Naive thymus-derived CD4-positive, alpha-beta T cell (primary cell): ENCODE results near the gene NHLH1. TPM values are rescaled to one million over a fixed set of nuclear protein-coding genes. Genes with fewer than 3 reads are reported as not detected.
A peak's percentile ranks its signal among the peaks of the same experiment; 100 is the strongest.

Experiments
- ATAC-seq: fragments of 150-1000 bp; cut with Tn5 transposase; 2 replicates; pipeline ENCODE4 v1.10.0; 2021; ENCODE audit warnings: mild to moderate bottlenecking, moderate library complexity
- CTCF ChIA-PET: fragments of 350-600 bp; sonication (Branson Sonifier 250); formaldehyde crosslinking; loops from one replicate; lab custom pipeline; 2021; ENCODE audit warnings: antibody characterized with exemption; lab: Charles Lee
- POLR2A ChIA-PET: fragments of 350-600 bp; sonication (Branson Sonifier 250); formaldehyde crosslinking; loops from one replicate; lab custom pipeline; 2021; ENCODE audit warnings: antibody characterized with exemption, inconsistent platforms; lab: Charles Lee
- DNase-seq, 9 donors: peaks; one replicate each; pipeline versions ENCODE4 v3.0.0 to v3.0.0-alpha.2; 2020 to 2022; ENCODE audit warnings: mixed read lengths in 1 of 9
- H3K27ac ChIP-seq: one replicate; pipeline ENCODE4 v1.7.0; 2013; ENCODE audit warnings: mild to moderate bottlenecking, low read depth, low read length, moderate library complexity
- H3K27me3 ChIP-seq, 2 donors: one replicate each; pipeline ENCODE4 v1.7.0; 2013; ENCODE audit warnings: low read length in 2 of 2, mild to moderate bottlenecking in 2 of 2, moderate library complexity in 2 of 2; ENCODE audit not compliant: control insufficient read depth in 2 of 2, insufficient read depth in 2 of 2
- H3K36me3 ChIP-seq, 3 experiments: 1 replicate in 2 of 3; 2 replicates in 1 of 3; pipeline ENCODE4 v1.7.0; 2013; ENCODE audit warnings: low read length in 3 of 3, mild to moderate bottlenecking in 3 of 3, moderate library complexity in 1 of 3; ENCODE audit not compliant: insufficient read depth in 3 of 3, control insufficient read depth in 2 of 3
- H3K4me1 ChIP-seq, 2 donors: one replicate each; pipeline ENCODE4 v1.7.0; 2013; ENCODE audit warnings: low read length in 2 of 2, mild to moderate bottlenecking in 2 of 2, moderate library complexity in 1 of 2; ENCODE audit not compliant: control insufficient read depth in 2 of 2, insufficient read depth in 2 of 2
- H3K4me3 ChIP-seq: 2 replicates; pipeline ENCODE4 v1.7.0; 2013; ENCODE audit warnings: mild to moderate bottlenecking, low read length
- H3K9me3 ChIP-seq, 3 experiments: 1 replicate in 2 of 3; 2 replicates in 1 of 3; pipeline ENCODE4 v1.7.0; 2013; ENCODE audit warnings: low read length in 3 of 3; ENCODE audit not compliant: control insufficient read depth in 2 of 3
- H3K27ac Mint-ChIP-seq, 9 donors: one replicate each; pipeline ENCODE4 v1.8.0; 2020 to 2022; ENCODE audit warnings: mixed read lengths in 9 of 9, mild to moderate bottlenecking in 8 of 9, moderate library complexity in 5 of 9, inconsistent platforms in 2 of 9
- H3K27me3 Mint-ChIP-seq, 5 donors: one replicate each; pipeline ENCODE4 v1.8.0; 2021 to 2022; ENCODE audit warnings: mixed read lengths in 5 of 5, mild to moderate bottlenecking in 1 of 5
- H3K36me3 Mint-ChIP-seq, 5 donors: one replicate each; pipeline ENCODE4 v1.8.0; 2020 to 2022; ENCODE audit warnings: mixed read lengths in 5 of 5, mild to moderate bottlenecking in 3 of 5, inconsistent platforms in 1 of 5
- H3K4me1 Mint-ChIP-seq, 7 donors: one replicate each; pipeline ENCODE4 v1.8.0; 2020 to 2022; ENCODE audit warnings: mixed read lengths in 7 of 7, mild to moderate bottlenecking in 3 of 7, inconsistent platforms in 1 of 7
- H3K4me3 Mint-ChIP-seq, 10 donors: one replicate each; pipeline ENCODE4 v1.8.0; 2020 to 2022; ENCODE audit warnings: mild to moderate bottlenecking in 10 of 10, mixed read lengths in 10 of 10, moderate library complexity in 6 of 10, inconsistent platforms in 2 of 10
- H3K9me3 Mint-ChIP-seq, 11 donors: one replicate each; pipeline ENCODE4 v1.8.0; 2020 to 2022; ENCODE audit warnings: mixed read lengths in 11 of 11, mild to moderate bottlenecking in 4 of 11, inconsistent platforms in 1 of 11, moderate library complexity in 1 of 11
- intact Hi-C, 2 donors: fragments of 100-400 bp; cut with micrococcal nuclease; formaldehyde crosslinking; loops; one replicate each; pipeline ENCODE4 v1.15.1; 2023
- polyA plus RNA-seq, 2 donors: library from polyadenylated mRNA; unstranded; fragments of 300-500 nt; fragmentation: Illumina TruSeq; gene quantifications; one replicate each; pipeline ENCODE4 v1.2.3, GENCODE V29; 2021
- total RNA-seq, 6 experiments: library from RNA in 5 of 6; stranded (reverse) in 5 of 6; gene quantifications; 1 replicate in 5 of 6; 2 replicates in 1 of 6; pipeline ENCODE4 v1.2.3 and lab custom pipeline; 2021 to 2026

NHLH1 gene
- total and polyA plus RNA-seq, 7 experiments from 2014 or later: 0.11 to 0.58 (median 0.42) TPM; not detected in 2

- H3K27me3 Mint-ChIP-seq: peaks cover 12 to 49% (median 18%) of the 10 kb centered on the region in 5 donors
- no peaks in the 10 kb centered on the region for H3K36me3 ChIP-seq
- peaks cover 2 to 12% (median 6%) of the 10 kb centered on the region in 7 donors for H3K4me1 Mint-ChIP-seq
- H3K36me3 Mint-ChIP-seq: no peaks in the 10 kb centered on the region
- no peak for ATAC-seq
- intact Hi-C loops: no loop called here
- no peak overlapping the region for H3K4me3 ChIP-seq
- H3K27ac Mint-ChIP-seq: no peak overlapping the region
- no peak for DNase-seq
- ChIA-PET CTCF (no interaction called here), POLR2A (no interaction called here)
- H3K9me3 ChIP-seq: no peaks in the 10 kb centered on the region
- H3K27ac ChIP-seq: no peak overlapping the region
- H3K4me1 ChIP-seq: no peaks in the 10 kb centered on the region
- H3K9me3 Mint-ChIP-seq: no peaks in the 10 kb centered on the region
- no peaks in the 10 kb centered on the region for H3K27me3 ChIP-seq
- peak overlapping the region in 4 of 10 donors; percentile 69 to 80 (median 76) for H3K4me3 Mint-ChIP-seq
Measured at GRCh38 chr1:160402001-160402795, 35.3 kb downstream of the NHLH1 start.

- no peak for DNase-seq
- Histone ChIP-seq H3K36me3 (no peaks in the 10 kb centered on the region), H3K9me3 (no peaks in the 10 kb centered on the region), H3K27ac (no peak overlapping the region), H3K4me3 (no peak overlapping the region), H3K4me1 (no peaks in the 10 kb centered on the region), H3K27me3 (no peaks in the 10 kb centered on the region)
- no peaks in the 10 kb centered on the region for H3K36me3 Mint-ChIP-seq
- ChIA-PET POLR2A (interaction anchor here (0.6 kb wide), 1 partner anchor 159 kb away, joined by 3 read pairs; no protein-coding TSS in a partner anchor), CTCF (no interaction called here)
- H3K27ac Mint-ChIP-seq: no peak overlapping the region
- ATAC-seq: no peak
- H3K4me1 Mint-ChIP-seq: peaks cover 2 to 12% (median 6%) of the 10 kb centered on the region in 7 donors
- no peak overlapping the region for H3K4me3 Mint-ChIP-seq
- intact Hi-C loops: no loop called here
- H3K9me3 Mint-ChIP-seq: no peaks in the 10 kb centered on the region
- H3K27me3 Mint-ChIP-seq: peaks cover 12 to 47% (median 18%) of the 10 kb centered on the region in 5 donors
Measured at GRCh38 chr1:160403244-160403643, 36.4 kb downstream of the NHLH1 start.

GRCh38 chr1:160404094-160404493 is 37.2 kb downstream of the NHLH1 start:
- H3K4me1 ChIP-seq: no peaks in the 10 kb centered on the region
- ChIA-PET CTCF (interaction anchor here (0.6 kb wide), 2 partner anchors 140 to 548 kb away, joined by 3 to 5 read pairs; no protein-coding TSS in a partner anchor), POLR2A (no interaction called here)
- peaks cover 2 to 10% (median 6%) of the 10 kb centered on the region in 7 donors for H3K4me1 Mint-ChIP-seq
- H3K9me3 ChIP-seq: no peaks in the 10 kb centered on the region
- no peak overlapping the region for H3K4me3 Mint-ChIP-seq
- ATAC-seq (no peak), DNase-seq (no peak)
- H3K36me3 ChIP-seq: no peaks in the 10 kb centered on the region
- no peaks in the 10 kb centered on the region for H3K27me3 ChIP-seq
- peaks cover 12 to 42% (median 15%) of the 10 kb centered on the region in 5 donors for H3K27me3 Mint-ChIP-seq
- H3K27ac ChIP-seq: no peak overlapping the region
- no peak overlapping the region for H3K4me3 ChIP-seq
- H3K27ac Mint-ChIP-seq: no peak overlapping the region
- intact Hi-C loops: no loop called here
- H3K36me3 Mint-ChIP-seq: no peaks in the 10 kb centered on the region
- H3K9me3 Mint-ChIP-seq: no peaks in the 10 kb centered on the region

GRCh38 chr1:160405331-160405877 is 38.5 kb downstream of the NHLH1 start:
- no peak overlapping the region for H3K4me3 ChIP-seq
- H3K4me1 Mint-ChIP-seq: peaks cover 2 to 9% (median 6%) of the 10 kb centered on the region in 7 donors
- no peaks in the 10 kb centered on the region for H3K9me3 Mint-ChIP-seq
- no peaks in the 10 kb centered on the region for H3K36me3 Mint-ChIP-seq
- peaks cover 12 to 36% (median 15%) of the 10 kb centered on the region in 5 donors for H3K27me3 Mint-ChIP-seq
- ChIA-PET POLR2A (no interaction called here), CTCF (no interaction called here)
- DNase-seq (no peak), ATAC-seq (no peak)
- no peaks in the 10 kb centered on the region for H3K27me3 ChIP-seq
- no peak overlapping the region for H3K27ac ChIP-seq
- intact Hi-C loops: no loop called here
- H3K4me1 ChIP-seq: no peaks in the 10 kb centered on the region
- H3K36me3 ChIP-seq: no peaks in the 10 kb centered on the region
- no peak overlapping the region for H3K4me3 Mint-ChIP-seq
- no peaks in the 10 kb centered on the region for H3K9me3 ChIP-seq
- H3K27ac Mint-ChIP-seq: peak overlapping the region in 1 of 9 donors; percentile 70

- no peaks in the 10 kb centered on the region for H3K36me3 Mint-ChIP-seq
- intact Hi-C loops: no loop called here
Measured at GRCh38 chr1:160406131-160406968, 39.5 kb downstream of the NHLH1 start.

More at GRCh38 chr1:160406131-160406968, 39.5 kb downstream of the NHLH1 start:
- Mint-ChIP-seq H3K27me3 (peaks cover 10 to 34% (median 12%) of the 10 kb centered on the region in 5 donors), H3K4me3 (no peak overlapping the region), H3K27ac (peak overlapping the region in 1 of 9 donors; percentile 55), H3K4me1 (peaks cover 0 to 9% (median 4%) of the 10 kb centered on the region in 7 donors), H3K9me3 (no peaks in the 10 kb centered on the region)
- POLR2A ChIA-PET: no interaction called here
- Histone ChIP-seq H3K4me3 (no peak overlapping the region), H3K27ac (no peak overlapping the region), H3K9me3 (no peaks in the 10 kb centered on the region), H3K36me3 (no peaks in the 10 kb centered on the region), H3K27me3 (no peaks in the 10 kb centered on the region), H3K4me1 (no peaks in the 10 kb centered on the region)
- DNase-seq (no peak), ATAC-seq (no peak)
- CTCF ChIA-PET: no interaction called here
